Measurements from ENCODE around the gene ARHGEF7.

- no peak for TF ChIP-seq CTCF (IDR thresholded peaks at IDR 0.05)
- no peak for TF ChIP-seq POLR2A (IDR thresholded peaks at IDR 0.05)
These were observed 3.7 kb upstream of the ARHGEF7 start for GRCh38 chr13:111111376-111111937.

Data from vagina (tissue), 2 donors.